ENCODE data around the gene FPR3.

- no peak for TF ChIP-seq POLR2AphosphoS5 (IDR thresholded peaks at IDR 0.05; ENCODE audit: low read depth, low read length)
- TF ChIP-seq POLR2A (IDR thresholded peaks at IDR 0.05; ENCODE audit: low read depth, low read length) = no peak
- TF ChIP-seq TAF1 (IDR thresholded peaks at IDR 0.05; ENCODE audit: low read depth, low read length) = no peak
- TF ChIP-seq PAX5 (IDR thresholded peaks at IDR 0.05; ENCODE audit: insufficient read depth, low read length, severe bottlenecking) = no peak
- no peak for TF ChIP-seq POU2F2 (IDR thresholded peaks at IDR 0.05; ENCODE audit: low read depth, low read length)
- TF ChIP-seq SPI1 (IDR thresholded peaks at IDR 0.05; ENCODE audit: low read depth, low read length) = no peak
Measured at GRCh38 chr19:51807925-51808324, 13.0 kb downstream of the FPR3 start.

All from GM12891 (cell line).